Keratinocyte (primary cell): ENCODE data around the gene FGFR2. TPM values are rescaled to one million over a fixed set of nuclear protein-coding genes. Genes with fewer than 3 reads are reported as not detected.

Experiments used
- DNase-seq: peaks from one replicate; pipeline ENCODE4 v3.0.0-alpha.2; 2011; ENCODE audit warnings: low read depth, missing footprints, low spot score
- FAIRE-seq: peaks from 2 replicates; lab custom pipeline; 2011; peaks lifted over from hg19 to GRCh38; lab: Jason Lieb, UNC
- H2AFZ ChIP-seq: 2 replicates; pipeline ENCODE4 v1.6.0; 2012; ENCODE audit warnings: low read length, control low read depth, inconsistent platforms; ENCODE audit not compliant: control insufficient read depth
- H3K27ac ChIP-seq: 2 replicates; pipeline ENCODE4 v1.5.1; 2011; ENCODE audit warnings: low read length; ENCODE audit not compliant: control insufficient read depth, insufficient read depth
- H3K27me3 ChIP-seq: 3 replicates; pipeline ENCODE4 v1.6.0; 2011; ENCODE audit warnings: low read length; ENCODE audit not compliant: control insufficient read depth, insufficient read depth; ENCODE audit errors: extremely low read depth
- H3K36me3 ChIP-seq, 2 experiments: 2 replicates in 1 of 2; 3 replicates in 1 of 2; pipeline ENCODE4 v1.5.1; 2011; ENCODE audit warnings: low read length in 2 of 2, mild to moderate bottlenecking in 1 of 2; ENCODE audit not compliant: control insufficient read depth in 2 of 2, insufficient read depth in 2 of 2; ENCODE audit errors: extremely low read depth in 1 of 2
- H3K4me1 ChIP-seq: 3 replicates; pipeline ENCODE4 v1.5.1; 2011; ENCODE audit warnings: low read length; ENCODE audit not compliant: control insufficient read depth, insufficient read depth; ENCODE audit errors: extremely low read depth
- H3K4me2 ChIP-seq: 3 replicates; pipeline ENCODE4 v1.6.0; 2011; ENCODE audit warnings: low read depth, low read length; ENCODE audit not compliant: control insufficient read depth, insufficient read depth; ENCODE audit errors: extremely low read depth
- H3K4me3 ChIP-seq, 3 experiments: fragments of 200-600 bp in 1 of 3; sonication (generic) in 1 of 3; 2 replicates in 2 of 3; 3 replicates in 1 of 3; pipeline ENCODE4 v1.5.1; 2011 to 2016; ENCODE audit warnings: low read length in 3 of 3, mild to moderate bottlenecking in 3 of 3, control low read depth in 2 of 3, inconsistent platforms in 1 of 3, low read depth in 1 of 3, mixed read lengths in 1 of 3, mixed run types in 1 of 3, moderate library complexity in 1 of 3; ENCODE audit not compliant: control insufficient read depth in 2 of 3, insufficient read depth in 2 of 3; ENCODE audit errors: extremely low read depth in 1 of 3
- H3K79me2 ChIP-seq: 2 replicates; pipeline ENCODE4 v1.6.0; 2012; ENCODE audit warnings: low read length; ENCODE audit not compliant: control insufficient read depth, insufficient read depth
- H3K9ac ChIP-seq: 3 replicates; pipeline ENCODE4 v1.6.0; 2011; ENCODE audit warnings: low read length; ENCODE audit not compliant: control insufficient read depth, insufficient read depth; ENCODE audit errors: extremely low read depth
- H3K9me1 ChIP-seq: 3 replicates; pipeline ENCODE4 v1.6.0; 2011; ENCODE audit warnings: low read length; ENCODE audit not compliant: control insufficient read depth, insufficient read depth; ENCODE audit errors: extremely low read depth
- H3K9me3 ChIP-seq: 2 replicates; pipeline ENCODE4 v1.5.1; 2012; ENCODE audit warnings: low read depth, low read length; ENCODE audit not compliant: control insufficient read depth
- H4K20me1 ChIP-seq: 3 replicates; pipeline ENCODE4 v1.6.0; 2011; ENCODE audit warnings: low read length; ENCODE audit not compliant: control insufficient read depth, insufficient read depth; ENCODE audit errors: extremely low read depth
- CTCF ChIP-seq, 3 experiments: IDR thresholded peaks in 1 of 3; conservative IDR thresholded peaks in 1 of 3; optimal IDR thresholded peaks in 1 of 3; 2 replicates in 2 of 3; 3 replicates in 1 of 3; pipeline versions ENCODE3 to v1.5.1; 2011; ENCODE audit warnings: low read length in 3 of 3, mild to moderate bottlenecking in 3 of 3, moderate library complexity in 2 of 3, control low read depth in 1 of 3, inconsistent platforms in 1 of 3; ENCODE audit not compliant: insufficient read depth in 2 of 3; ENCODE audit errors: extremely low read depth in 1 of 3
- EZH2 ChIP-seq: IDR thresholded peaks from one replicate; pipeline ENCODE4 v1.6.1; 2012; ENCODE audit warnings: inconsistent platforms, mild to moderate bottlenecking, low read length, moderate library complexity
- dilution Hi-C: fragments of 300-500 bp; cut with MboI; formaldehyde crosslinking; loops from one replicate; pipeline ENCODE4 v1.7.0; 2020; ENCODE audit warnings: low sequenced_read_pairs; ENCODE audit not compliant: extremely low pct_ligation_motif_present
- polyA plus RNA-seq, 5 experiments: library from polyadenylated mRNA; depleted of rRNA in 3 of 5; stranded (reverse) in 3 of 5; stranded (forward) in 1 of 5; unstranded in 1 of 5; fragments of >200 nt; gene quantifications; 1 replicate in 1 of 5; 2 replicates in 3 of 5; 3 replicates in 1 of 5; pipeline versions ENCODE4 v1.2.1 to v1.2.3, GENCODE V29; 2011 to 2012; ENCODE audit warnings: missing spikeins in 2 of 5, low read depth in 1 of 5, low replicate concordance in 1 of 5

Gene FGFR2
- polyA plus RNA-seq, 1 donor (not counting 4 experiments of a cell fraction or from before 2014, with no cell fraction given), result 20.6 TPM

- TF ChIP-seq CTCF (optimal IDR thresholded peaks at IDR 0.05 in 1 of 3, IDR thresholded peaks at IDR 0.05 in 1 of 3, conservative IDR thresholded peaks at IDR 0.05 in 1 of 3; ENCODE audit: extremely low read depth in 1 of 3, insufficient read depth in 2 of 3, low read length in 3 of 3), result no peak
- dilution Hi-C loops, result no loop called here
- no peak for FAIRE-seq
These were observed 149.3 kb downstream of the FGFR2 start for GRCh38 chr10:121448766-121449421.

GRCh38 chr10:121444520-121445165 lies 153.6 kb downstream of the FGFR2 start:
- TF ChIP-seq CTCF (optimal IDR thresholded peaks at IDR 0.05 in 1 of 3, IDR thresholded peaks at IDR 0.05 in 1 of 3, conservative IDR thresholded peaks at IDR 0.05 in 1 of 3; ENCODE audit: extremely low read depth in 1 of 3, insufficient read depth in 2 of 3, low read length in 3 of 3), result no peak
- TF ChIP-seq EZH2, result no peak
- no peak overlapping the region for H3K4me2 ChIP-seq
- H3K9me1 ChIP-seq, result no peaks in the 10 kb centered on the region
- no peaks in the 10 kb centered on the region for H4K20me1 ChIP-seq
- dilution Hi-C loops, result no loop called here
- no peaks in the 10 kb centered on the region for H3K36me3 ChIP-seq
- H3K4me3 ChIP-seq, result no peak overlapping the region
- no peak overlapping the region for H3K27ac ChIP-seq
- H3K27me3 ChIP-seq, result no peaks in the 10 kb centered on the region
- DNase-seq, result no peak
- H3K9me3 ChIP-seq, result no peaks in the 10 kb centered on the region
- no peaks in the 10 kb centered on the region for H3K4me1 ChIP-seq
- H2AFZ ChIP-seq, result no peak overlapping the region
- H3K9ac ChIP-seq, result no peak overlapping the region
- H3K79me2 ChIP-seq, result no peaks in the 10 kb centered on the region
- no peak for FAIRE-seq

More at GRCh38 chr10:121448766-121449421, 149.3 kb downstream of the FGFR2 start:
- Histone ChIP-seq H3K79me2 (no peaks in the 10 kb centered on the region), H3K4me2 (no peak overlapping the region), H3K27ac (no peak overlapping the region), H3K9me1 (no peaks in the 10 kb centered on the region), H3K4me3 (no peak overlapping the region), H2AFZ (no peak overlapping the region), H3K9me3 (no peaks in the 10 kb centered on the region), H3K27me3 (no peaks in the 10 kb centered on the region), H3K9ac (no peak overlapping the region), H3K36me3 (no peaks in the 10 kb centered on the region), H4K20me1 (no peaks in the 10 kb centered on the region), H3K4me1 (no peaks in the 10 kb centered on the region)
- no peak for DNase-seq
